Measurements from ENCODE around the gene USP31.

The USP31 gene

DNA sequence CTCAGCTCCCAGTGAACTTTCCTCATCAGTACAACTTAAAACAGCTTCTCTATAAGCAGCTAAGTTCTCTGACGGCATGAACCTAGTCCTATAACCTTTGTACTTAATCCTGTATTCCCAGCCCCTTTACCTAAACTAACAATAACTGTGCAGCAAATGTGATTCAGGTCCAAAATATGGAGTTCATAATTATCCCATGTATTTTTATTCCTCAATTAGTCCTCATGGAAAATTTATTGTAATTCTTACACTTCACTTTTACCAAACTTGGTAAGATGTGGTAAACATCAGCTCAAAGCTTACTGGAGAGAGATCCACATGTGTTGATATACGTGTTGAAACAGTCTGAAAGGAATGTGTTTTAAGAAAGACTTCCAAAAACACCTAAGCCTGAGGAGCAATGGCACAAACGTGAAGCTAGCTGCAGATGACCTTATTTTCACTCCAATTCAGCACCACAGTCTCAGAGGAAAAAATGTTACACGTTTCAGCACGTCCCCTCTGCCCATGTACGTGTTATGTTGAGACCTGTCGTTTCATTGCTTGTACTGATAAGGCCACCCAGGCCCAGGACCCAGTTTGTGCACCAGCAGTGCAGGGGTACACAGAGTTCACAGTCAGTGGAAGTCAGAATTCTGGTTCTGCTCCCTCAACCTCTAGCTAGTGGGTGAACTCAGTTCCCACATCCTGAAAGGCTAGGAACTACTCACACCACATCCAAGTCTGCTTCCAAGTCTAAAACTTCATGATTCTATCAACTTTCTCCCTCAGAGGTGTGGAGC, 7.1 kb downstream of the USP31 start:
- no peak for DNase-seq
- H3K9me3 ChIP-seq: no peaks in the 10 kb centered on the region
- 0 out of 2 replicates have a peak, but pooled peaks cover under 1% of the 10 kb centered on the region for H3K36me3 ChIP-seq
- no peak overlapping the region for H3K4me3 ChIP-seq (ENCODE audit: low read depth, low read length)
- TF ChIP-seq, protein P1, sequence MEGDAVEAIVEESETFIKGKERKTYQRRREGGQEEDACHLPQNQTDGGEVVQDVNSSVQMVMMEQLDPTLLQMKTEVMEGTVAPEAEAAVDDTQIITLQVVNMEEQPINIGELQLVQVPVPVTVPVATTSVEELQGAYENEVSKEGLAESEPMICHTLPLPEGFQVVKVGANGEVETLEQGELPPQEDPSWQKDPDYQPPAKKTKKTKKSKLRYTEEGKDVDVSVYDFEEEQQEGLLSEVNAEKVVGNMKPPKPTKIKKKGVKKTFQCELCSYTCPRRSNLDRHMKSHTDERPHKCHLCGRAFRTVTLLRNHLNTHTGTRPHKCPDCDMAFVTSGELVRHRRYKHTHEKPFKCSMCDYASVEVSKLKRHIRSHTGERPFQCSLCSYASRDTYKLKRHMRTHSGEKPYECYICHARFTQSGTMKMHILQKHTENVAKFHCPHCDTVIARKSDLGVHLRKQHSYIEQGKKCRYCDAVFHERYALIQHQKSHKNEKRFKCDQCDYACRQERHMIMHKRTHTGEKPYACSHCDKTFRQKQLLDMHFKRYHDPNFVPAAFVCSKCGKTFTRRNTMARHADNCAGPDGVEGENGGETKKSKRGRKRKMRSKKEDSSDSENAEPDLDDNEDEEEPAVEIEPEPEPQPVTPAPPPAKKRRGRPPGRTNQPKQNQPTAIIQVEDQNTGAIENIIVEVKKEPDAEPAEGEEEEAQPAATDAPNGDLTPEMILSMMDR (IDR thresholded peaks at IDR 0.05; ENCODE audit: low read depth, low read length): no peak
- no peaks in the 10 kb centered on the region; the same call in 1 of the 2 replicates for H3K4me1 ChIP-seq
- H3K27me3 ChIP-seq: no peaks in the 10 kb centered on the region

DNA sequence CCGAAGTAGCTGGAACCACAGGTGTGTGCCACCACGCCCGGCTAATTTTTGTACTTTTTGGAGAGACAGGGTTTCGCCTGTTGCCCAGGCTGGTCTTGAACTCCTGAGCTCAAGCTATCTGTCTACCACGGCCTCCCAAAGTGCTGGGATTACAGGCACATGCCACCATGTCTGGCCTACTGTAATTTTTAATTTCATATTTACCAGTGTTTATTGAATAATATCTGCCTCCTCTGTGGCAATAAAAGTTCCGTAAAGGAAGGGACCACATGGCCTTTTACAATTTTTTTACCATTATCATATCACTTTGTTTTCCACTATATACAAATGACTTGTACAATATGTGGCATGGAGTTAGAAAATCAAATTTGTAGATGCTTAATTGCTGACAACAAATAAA, 7.8 kb downstream of the USP31 start:
- TF ChIP-seq, protein P1 (IDR thresholded peaks at IDR 0.05; ENCODE audit: low read depth, low read length): no peak
- no peaks in the 10 kb centered on the region for H3K9me3 ChIP-seq
- no peak overlapping the region for H3K4me3 ChIP-seq (ENCODE audit: low read depth, low read length)
- no peaks in the 10 kb centered on the region for H3K27me3 ChIP-seq
- DNase-seq: no peak
- no peaks in the 10 kb centered on the region; the same call in 1 of the 2 replicates for H3K4me1 ChIP-seq
- peaks cover 3% of the 10 kb centered on the region; the same call in 1 of the 2 replicates for H3K36me3 ChIP-seq

DNA sequence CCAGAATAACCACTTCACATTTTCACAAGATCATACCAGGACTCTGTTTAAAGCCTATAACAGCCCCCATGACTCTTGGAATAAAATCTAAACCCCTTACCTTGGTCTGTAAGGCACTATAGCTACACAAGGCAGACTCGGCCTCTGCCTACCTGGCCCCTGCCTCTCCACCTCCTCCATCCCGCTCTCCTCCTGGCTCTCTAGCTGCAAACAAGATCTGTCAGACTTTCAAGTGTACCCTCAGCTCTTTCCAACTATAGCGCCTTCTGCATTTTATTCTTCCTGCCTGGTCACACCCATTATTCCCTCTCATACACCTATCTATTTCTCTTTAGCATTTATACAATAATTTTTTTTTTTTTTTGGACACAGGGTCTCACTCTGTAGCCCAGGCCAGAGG, 8.2 kb downstream of the USP31 start:
- no peak for DNase-seq
- Histone ChIP-seq H3K4me1 (no peaks in the 10 kb centered on the region; the same call in 1 of the 2 replicates), H3K36me3 (peaks cover 3% of the 10 kb centered on the region; the same call in 1 of the 2 replicates), H3K9me3 (no peaks in the 10 kb centered on the region), H3K27me3 (no peaks in the 10 kb centered on the region), H3K4me3 (ENCODE audit: low read depth, low read length) (no peak overlapping the region)
- TF ChIP-seq, protein P1 (IDR thresholded peaks at IDR 0.05; ENCODE audit: low read depth, low read length): no peak

DNA sequence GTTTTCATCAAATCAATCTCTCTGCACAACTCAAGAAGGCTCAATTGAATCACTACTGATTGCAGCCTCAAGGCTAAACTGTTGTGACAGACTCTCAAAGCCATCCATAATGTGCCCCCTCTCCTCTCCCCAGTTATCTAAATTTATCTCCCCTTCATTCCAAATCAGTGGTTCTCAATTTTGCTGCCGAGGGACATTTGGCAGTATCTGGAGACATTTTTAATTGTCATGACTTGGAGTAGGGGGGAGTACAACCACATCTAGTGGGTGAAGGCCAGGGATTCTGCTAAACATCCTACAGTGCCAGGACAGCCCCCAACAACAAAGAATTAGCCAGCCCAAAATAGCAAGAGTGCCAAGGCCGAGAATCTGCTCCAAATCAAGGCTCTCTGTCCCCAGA, 9.1 kb downstream of the USP31 start:
- H3K4me3 ChIP-seq (ENCODE audit: low read depth, low read length): no peak overlapping the region
- DNase-seq: no peak

DNA sequence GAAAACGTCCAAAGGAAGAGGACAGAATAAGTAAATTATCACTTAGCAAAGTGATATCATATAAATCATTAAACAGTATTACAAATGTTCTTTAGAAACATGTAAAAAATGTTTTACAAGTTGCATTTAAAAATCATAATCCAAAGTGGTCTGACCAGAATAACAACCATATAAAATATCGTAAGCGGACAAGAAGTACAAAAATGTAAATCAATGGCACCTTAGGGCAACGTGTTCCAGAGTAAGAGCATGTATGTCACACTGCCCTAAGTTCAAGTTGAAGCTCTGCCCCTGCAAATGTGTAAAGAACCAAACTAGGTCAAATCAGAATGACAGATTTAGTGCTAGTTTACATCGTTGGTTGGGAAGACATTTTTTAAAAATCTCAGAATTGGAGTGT, 11.4 kb downstream of the USP31 start:
- peaks cover 3% of the 10 kb centered on the region; the same call in 1 of the 2 replicates for H3K36me3 ChIP-seq
- H3K4me3 ChIP-seq (ENCODE audit: low read depth, low read length): no peak overlapping the region
- H3K9me3 ChIP-seq: no peaks in the 10 kb centered on the region
- H3K4me1 ChIP-seq: no peaks in the 10 kb centered on the region; the same call in 1 of the 2 replicates
- DNase-seq: no peak
- TF ChIP-seq, protein P1 (IDR thresholded peaks at IDR 0.05; ENCODE audit: low read depth, low read length): no peak
- no peaks in the 10 kb centered on the region for H3K27me3 ChIP-seq

More for the DNA sequence above, 9.1 kb downstream of the USP31 start:
- TF ChIP-seq, protein P1 (IDR thresholded peaks at IDR 0.05; ENCODE audit: low read depth, low read length): no peak
- Histone ChIP-seq H3K4me1 (no peaks in the 10 kb centered on the region; the same call in 1 of the 2 replicates), H3K36me3 (peaks cover 3% of the 10 kb centered on the region; the same call in 1 of the 2 replicates), H3K27me3 (no peaks in the 10 kb centered on the region), H3K9me3 (no peaks in the 10 kb centered on the region)

DNA sequence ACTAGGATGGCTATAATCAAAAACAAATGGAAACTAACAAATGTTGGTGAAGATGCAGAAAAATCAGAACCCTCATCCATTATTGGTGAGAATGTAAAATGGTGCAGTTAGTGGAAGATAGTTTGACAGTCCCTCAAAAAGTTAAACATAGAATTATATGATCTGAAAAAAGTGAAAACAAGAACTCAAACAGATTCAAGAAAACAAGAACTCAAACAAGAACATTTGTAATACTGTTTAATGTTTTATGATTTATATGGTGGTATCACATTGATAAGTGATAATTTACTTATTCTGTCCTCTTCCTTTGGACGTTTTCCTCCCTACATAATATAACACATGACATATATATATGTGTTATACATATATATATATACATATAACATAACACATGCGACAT, 12.0 kb downstream of the USP31 start:
- DNase-seq: no peak
- H3K36me3 ChIP-seq: peaks cover 3% of the 10 kb centered on the region; the same call in 1 of the 2 replicates
- H3K9me3 ChIP-seq: no peaks in the 10 kb centered on the region
- H3K4me1 ChIP-seq: no peaks in the 10 kb centered on the region; the same call in 1 of the 2 replicates
- TF ChIP-seq, protein P1 (IDR thresholded peaks at IDR 0.05; ENCODE audit: low read depth, low read length): no peak
- H3K27me3 ChIP-seq: no peaks in the 10 kb centered on the region
- H3K4me3 ChIP-seq (ENCODE audit: low read depth, low read length): no peak overlapping the region

All from BE2C (cell line).